HepG2 (cell line): ENCODE results near the gene B4GALT5. TPM values are rescaled to one million over a fixed set of nuclear protein-coding genes. Genes with fewer than 3 reads are reported as not detected.

Source experiments
- BCL6 ChIP-seq: IDR thresholded peaks from 2 replicates; pipeline ENCODE4 v1.6.1; 2016; ENCODE audit warnings: missing genetic modification reagents, missing compliant biosample characterization
- CTCF ChIP-seq: sonication (generic); formaldehyde crosslinking; IDR thresholded peaks from 2 replicates; pipeline ENCODE4 v1.5.0; 2020; ENCODE audit warnings: mild to moderate bottlenecking, missing genetic modification reagents, moderate library complexity
- ELF1 ChIP-seq: sonication (generic); formaldehyde crosslinking; IDR thresholded peaks from 2 replicates; pipeline ENCODE4 v1.4.0; 2020; ENCODE audit warnings: missing genetic modification reagents
- HMGXB3 ChIP-seq: sonication (generic); formaldehyde crosslinking; IDR thresholded peaks from 2 replicates; pipeline ENCODE4 v1.4.0; 2020; ENCODE audit warnings: missing genetic modification reagents, borderline replicate concordance
- HNF4A ChIP-seq: sonication (generic); formaldehyde crosslinking; IDR thresholded peaks from 2 replicates; pipeline ENCODE4 v1.4.0; 2020; ENCODE audit warnings: missing genetic modification reagents
- PCBP2 ChIP-seq: fragments of 200-400 bp; formaldehyde crosslinking; optimal IDR thresholded peaks from 2 replicates; pipeline ENCODE3; 2018; ENCODE audit warnings: low read length, low read depth; ENCODE audit not compliant: poor library complexity, severe bottlenecking
- PRMT3 ChIP-seq: sonication (generic); formaldehyde crosslinking; IDR thresholded peaks from 2 replicates; pipeline ENCODE4 v1.8.1; 2022; ENCODE audit warnings: low read depth, mild to moderate bottlenecking, moderate library complexity, missing genetic modification reagents, borderline replicate concordance
- U2AF1 ChIP-seq: fragments of 200-400 bp; formaldehyde crosslinking; optimal IDR thresholded peaks from 2 replicates; pipeline ENCODE3; 2017; ENCODE audit warnings: mild to moderate bottlenecking, low read depth, low read length
- UBTF ChIP-seq: sonication (generic); formaldehyde crosslinking; IDR thresholded peaks from 2 replicates; pipeline ENCODE4 v1.4.0; 2020; ENCODE audit warnings: mild to moderate bottlenecking, missing genetic modification reagents
- ZNF30 ChIP-seq: sonication (generic); formaldehyde crosslinking; IDR thresholded peaks from 2 replicates; pipeline ENCODE4 v1.5.0; 2020; ENCODE audit warnings: mild to moderate bottlenecking, missing genetic modification reagents
- ZNF605 ChIP-seq: sonication (generic); formaldehyde crosslinking; IDR thresholded peaks from 2 replicates; pipeline ENCODE4 v1.8.0; 2022; ENCODE audit warnings: mild to moderate bottlenecking, missing genetic modification reagents
- ZNF687 ChIP-seq: sonication (generic); formaldehyde crosslinking; IDR thresholded peaks from 2 replicates; pipeline ENCODE4 v1.5.1; 2020; ENCODE audit warnings: mild to moderate bottlenecking, missing genetic modification reagents, moderate library complexity
- ZSCAN9 ChIP-seq: IDR thresholded peaks from 2 replicates; pipeline ENCODE4 v1.6.1; 2016; ENCODE audit warnings: borderline replicate concordance
- polyA plus RNA-seq, 8 experiments: library from polyadenylated mRNA; depleted of rRNA in 3 of 8; stranded (reverse) in 7 of 8; unstranded in 1 of 8; fragments of >200 nt; fragmentation: Illumina TruSeq in 4 of 8; extraction: Trizol in 4 of 8; gene quantifications; 2 replicates each; pipeline versions ENCODE4 v1.2.1 to v1.2.3, GENCODE V29; 2011 to 2016; ENCODE audit warnings: low read depth in 4 of 8, missing spikeins in 1 of 8, mixed read lengths in 1 of 8; ENCODE audit not compliant: insufficient read depth in 1 of 8
- total RNA-seq, 5 experiments: library from RNA; depleted of rRNA; stranded (reverse); fragments of >200 nt; fragmentation: Illumina TruSeq; extraction: Trizol; gene quantifications; 2 replicates each; pipeline ENCODE4 v1.2.3, GENCODE V29; 2016; ENCODE audit warnings: low read depth in 1 of 5

The B4GALT5 gene
- total and polyA plus RNA-seq, 2 of the 13 experiments (the other 11 are each of a cell fraction or from before 2014, with no cell fraction given) = 27.3 to 30.9 TPM

- TF ChIP-seq U2AF1 (no peak), UBTF (CRISPR knock-in tag) (peak; percentile 76), PCBP2 (no peak), HNF4A (peak; percentile 41), ZNF605 (peak; percentile 22; the same call in 1 of the 2 replicates), ZSCAN9 (peak; percentile 64; the same call in 1 of the 2 replicates), ZNF687 (CRISPR knock-in tag) (peak; percentile 65), ZNF30 (CRISPR knock-in tag) (no peak), PRMT3 (no peak), BCL6 (peak; percentile 48), HMGXB3 (CRISPR knock-in tag) (peak; percentile 35; the same call in 1 of the 2 replicates), ELF1 (CRISPR knock-in tag) (0 out of 2 replicates have a peak, but pooled peaks have one; percentile 31), CTCF (CRISPR knock-in tag) (peak; percentile 94)
Observed at GRCh38 chr20:49603209-49603627, 110.5 kb downstream of the B4GALT5 start (continued).
